ENCODE measurements around the gene KLK12. TPM values are rescaled to one million over a fixed set of nuclear protein-coding genes. Genes with fewer than 3 reads are reported as not detected.

KLK12 gene
- total and polyA plus RNA-seq, 2 of the 13 experiments (the other 11 are each of a cell fraction or from before 2014, with no cell fraction given) = not detected

DNA sequence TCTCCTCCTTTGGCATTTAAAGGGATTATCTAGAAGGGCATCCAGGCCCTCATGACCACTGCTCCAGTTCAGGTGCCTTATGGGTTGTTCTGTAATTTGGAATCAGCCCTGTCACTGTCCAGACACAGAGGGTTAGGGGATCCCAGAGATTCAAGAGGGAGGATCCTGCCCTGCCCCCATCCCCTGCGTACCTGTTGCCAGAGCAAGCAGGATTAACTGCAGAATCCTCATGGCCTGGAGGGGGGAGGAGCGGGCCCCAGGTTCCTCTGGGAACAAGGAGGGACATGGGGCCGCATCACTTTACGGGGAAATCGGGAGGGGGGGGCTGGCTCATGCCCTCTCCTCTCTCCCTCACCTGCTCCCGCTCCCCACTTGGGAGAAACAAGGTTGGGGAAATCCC, 9.4 kb downstream of the KLK12 start:
- in situ Hi-C loops (cut with HindIII; ENCODE audit: extremely low pct_ligation_motif_present, low pct_unique_long_range_greater_than_20kb) = no loop called here
- POLR2A ChIA-PET = no interaction called here
- FAIRE-seq (no peak), ATAC-seq (no peak), DNase-seq (ENCODE audit: low spot score) (no peak)
- Histone ChIP-seq H3K9me3 (ENCODE audit: low read length) (no peaks in the 10 kb centered on the region), H4K20me1 (ENCODE audit: insufficient read depth, low read length) (no peaks in the 10 kb centered on the region), H3K36me3 (replicated peaks in 1 of 2; ENCODE audit: control insufficient read depth in 1 of 2, insufficient read depth in 2 of 2, low read length in 2 of 2) (no peaks in the 10 kb centered on the region), H3K9ac (ENCODE audit: insufficient read depth, low read depth, low read length) (no peak overlapping the region), H3K4me3 (replicated peaks in 1 of 3; ENCODE audit: insufficient read depth in 1 of 3, low read depth in 2 of 3, low read length in 3 of 3) (no peak overlapping the region), H3K4me2 (ENCODE audit: low read depth, low read length) (no peak overlapping the region), H3K4me1 (ENCODE audit: insufficient read depth, low read length) (no peaks in the 10 kb centered on the region), H2AFZ (ENCODE audit: low read length) (no peak overlapping the region), H3K27ac (ENCODE audit: extremely low read length, insufficient read depth, low read length) (no peak overlapping the region), H3K27me3 (ENCODE audit: control insufficient read depth in 1 of 2, insufficient read depth in 2 of 2, low read length in 2 of 2) (peaks cover 14 to 50% of the 10 kb centered on the region in 2 experiments; a peak in 4 of 5 replicates), H3K79me2 (ENCODE audit: insufficient read depth, low read length) (no peaks in the 10 kb centered on the region)
- BruUV-seq (replicated peaks) = no TSS peak
- intact Hi-C loops (cut with micrococcal nuclease; ENCODE audit: unreplicated experiment) = no loop called here
- 0% methylated on average over 1 of the region's 6 CpGs for WGBS (ENCODE audit: low lambda C conversion rate)
- CTCF ChIA-PET (ENCODE audit: low intra/inter-chr PET ratio, low total read pairs) = no interaction called here
- TF ChIP-seq SRSF9 (IDR thresholded peaks at IDR 0.05; ENCODE audit: borderline replicate concordance, insufficient read depth, low read depth, low read length, poor library complexity, severe bottlenecking) = no peak
- TF ChIP-seq ZNF383 (CRISPR knock-in tag; IDR thresholded peaks at IDR 0.05; ENCODE audit: borderline replicate concordance) = no peak
- TF ChIP-seq SP2 (CRISPR knock-in tag; IDR thresholded peaks at IDR 0.05) = no peak
- no peak for TF ChIP-seq ZNF12 (CRISPR knock-in tag; IDR thresholded peaks at IDR 0.05)
- TF ChIP-seq AKAP8 (CRISPR knock-in tag; IDR thresholded peaks at IDR 0.05) = no peak

DNA sequence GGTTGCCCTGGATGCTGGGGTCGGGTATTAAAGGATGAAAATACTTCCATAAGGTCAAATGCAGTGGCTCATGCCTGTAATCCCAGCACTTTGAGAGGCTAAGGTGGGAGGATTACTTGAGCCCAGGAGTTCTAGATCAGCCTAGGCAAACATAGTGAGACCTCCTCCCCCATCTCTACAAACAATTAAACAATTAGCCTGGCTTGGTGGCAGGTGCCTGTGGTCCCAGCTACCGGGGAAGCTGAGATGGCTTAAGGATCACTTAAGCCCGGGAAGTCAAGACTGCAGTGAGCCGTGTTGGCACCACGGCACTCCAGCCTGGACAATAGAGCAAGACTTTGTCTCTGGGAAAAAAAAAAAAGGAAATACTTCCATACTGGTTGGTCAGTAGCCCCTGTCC, 9.9 kb downstream of the KLK12 start:
- CTCF ChIA-PET (ENCODE audit: low intra/inter-chr PET ratio, low total read pairs) = no interaction called here
- BruUV-seq (replicated peaks) = no TSS peak

More for the DNA sequence above, 9.9 kb downstream of the KLK12 start:
- intact Hi-C loops (cut with micrococcal nuclease; ENCODE audit: unreplicated experiment) (no loop called here), in situ Hi-C loops (cut with HindIII; ENCODE audit: extremely low pct_ligation_motif_present, low pct_unique_long_range_greater_than_20kb) (no loop called here)
- no peak for DNase-seq (ENCODE audit: low spot score)
- Histone ChIP-seq H3K4me1 (ENCODE audit: insufficient read depth, low read length) (no peaks in the 10 kb centered on the region), H4K20me1 (ENCODE audit: insufficient read depth, low read length) (no peaks in the 10 kb centered on the region), H2AFZ (ENCODE audit: low read length) (no peak overlapping the region), H3K27me3 (ENCODE audit: control insufficient read depth in 1 of 2, insufficient read depth in 2 of 2, low read length in 2 of 2) (peaks cover 14 to 54% of the 10 kb centered on the region in 2 experiments; a peak in 4 of 5 replicates), H3K9ac (ENCODE audit: insufficient read depth, low read depth, low read length) (no peak overlapping the region), H3K4me3 (replicated peaks in 1 of 3; ENCODE audit: insufficient read depth in 1 of 3, low read depth in 2 of 3, low read length in 3 of 3) (no peak overlapping the region), H3K36me3 (replicated peaks in 1 of 2; ENCODE audit: control insufficient read depth in 1 of 2, insufficient read depth in 2 of 2, low read length in 2 of 2) (no peaks in the 10 kb centered on the region), H3K4me2 (ENCODE audit: low read depth, low read length) (no peak overlapping the region), H3K27ac (ENCODE audit: extremely low read length, insufficient read depth, low read length) (no peak overlapping the region), H3K79me2 (ENCODE audit: insufficient read depth, low read length) (no peaks in the 10 kb centered on the region), H3K9me3 (ENCODE audit: low read length) (no peaks in the 10 kb centered on the region)
- no peak for ATAC-seq
- no peak for TF ChIP-seq ADNP (CRISPR knock-in tag; IDR thresholded peaks at IDR 0.05)
- no peak for TF ChIP-seq TRIM24 (CRISPR knock-in tag; IDR thresholded peaks at IDR 0.05)
- no peak for TF ChIP-seq ZSCAN30 (CRISPR knock-in tag; IDR thresholded peaks at IDR 0.05)
- TF ChIP-seq TCF7 (IDR thresholded peaks at IDR 0.05; ENCODE audit: low read depth) = no peak
- FAIRE-seq = no peak
- POLR2A ChIA-PET = no interaction called here
- WGBS (ENCODE audit: low lambda C conversion rate) = 11% methylated on average over 5 of the region's 5 CpGs

Measured in HepG2 (cell line).